AG04449 (cell line): ENCODE measurements around the gene RAD51AP1.

ENCODE experiments used
- CTCF ChIA-PET: fragments of 350-600 bp; formaldehyde crosslinking; extraction: SDS; loops from one replicate; lab custom pipeline; 2021; ENCODE audit warnings: antibody characterized with exemption; lab: Yijun Ruan, JAX
- POLR2A ChIA-PET: fragments of 400-600, 350-600 bp; formaldehyde crosslinking; extraction: SDS; loops from one replicate; lab custom pipeline; 2020; ENCODE audit warnings: antibody characterized with exemption, inconsistent platforms; lab: Yijun Ruan, JAX
- DNase-seq: peaks from one replicate; pipeline ENCODE4 v3.0.0-alpha.2; 2010; ENCODE audit warnings: low read depth, low spot score
- H3K4me3 ChIP-seq: 2 replicates; pipeline ENCODE4 v1.5.1; 2011; ENCODE audit warnings: low read depth, mild to moderate bottlenecking, control low read depth, low read length
- TF ChIP-seq, protein P1 (sequence below): IDR thresholded peaks from one replicate; pipeline ENCODE4 v1.5.1; 2011; ENCODE audit warnings: mild to moderate bottlenecking, moderate library complexity, low read length, control low read depth, inconsistent platforms; ENCODE audit not compliant: insufficient read depth; ENCODE audit errors: missing control alignments

Gene RAD51AP1

DNA sequence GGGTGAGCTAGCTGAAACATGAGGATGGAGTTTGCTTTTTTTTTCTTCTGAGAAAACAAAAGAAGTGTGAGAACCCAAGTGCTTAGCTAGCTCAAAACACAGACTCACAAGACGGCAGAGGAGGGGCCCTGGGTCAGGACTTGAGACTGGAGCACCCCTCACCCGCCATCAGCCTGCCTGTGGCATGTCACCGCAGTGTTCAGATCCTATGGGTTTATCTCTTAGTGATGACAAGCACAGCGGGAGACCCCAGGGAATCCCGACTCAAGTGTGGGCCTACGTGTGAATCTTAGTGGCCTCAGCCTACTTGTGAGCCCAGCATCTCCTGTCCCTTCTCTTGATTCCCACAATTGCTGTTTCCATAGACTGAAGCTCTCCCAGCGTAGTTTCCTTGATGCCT lies 46.2 kb downstream of the RAD51AP1 start:
- DNase-seq = no peak
- ChIA-PET POLR2A (no interaction called here), CTCF (no interaction called here)
- TF ChIP-seq, protein P1, sequence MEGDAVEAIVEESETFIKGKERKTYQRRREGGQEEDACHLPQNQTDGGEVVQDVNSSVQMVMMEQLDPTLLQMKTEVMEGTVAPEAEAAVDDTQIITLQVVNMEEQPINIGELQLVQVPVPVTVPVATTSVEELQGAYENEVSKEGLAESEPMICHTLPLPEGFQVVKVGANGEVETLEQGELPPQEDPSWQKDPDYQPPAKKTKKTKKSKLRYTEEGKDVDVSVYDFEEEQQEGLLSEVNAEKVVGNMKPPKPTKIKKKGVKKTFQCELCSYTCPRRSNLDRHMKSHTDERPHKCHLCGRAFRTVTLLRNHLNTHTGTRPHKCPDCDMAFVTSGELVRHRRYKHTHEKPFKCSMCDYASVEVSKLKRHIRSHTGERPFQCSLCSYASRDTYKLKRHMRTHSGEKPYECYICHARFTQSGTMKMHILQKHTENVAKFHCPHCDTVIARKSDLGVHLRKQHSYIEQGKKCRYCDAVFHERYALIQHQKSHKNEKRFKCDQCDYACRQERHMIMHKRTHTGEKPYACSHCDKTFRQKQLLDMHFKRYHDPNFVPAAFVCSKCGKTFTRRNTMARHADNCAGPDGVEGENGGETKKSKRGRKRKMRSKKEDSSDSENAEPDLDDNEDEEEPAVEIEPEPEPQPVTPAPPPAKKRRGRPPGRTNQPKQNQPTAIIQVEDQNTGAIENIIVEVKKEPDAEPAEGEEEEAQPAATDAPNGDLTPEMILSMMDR = no peak
- H3K4me3 ChIP-seq = no peak overlapping the region

DNA sequence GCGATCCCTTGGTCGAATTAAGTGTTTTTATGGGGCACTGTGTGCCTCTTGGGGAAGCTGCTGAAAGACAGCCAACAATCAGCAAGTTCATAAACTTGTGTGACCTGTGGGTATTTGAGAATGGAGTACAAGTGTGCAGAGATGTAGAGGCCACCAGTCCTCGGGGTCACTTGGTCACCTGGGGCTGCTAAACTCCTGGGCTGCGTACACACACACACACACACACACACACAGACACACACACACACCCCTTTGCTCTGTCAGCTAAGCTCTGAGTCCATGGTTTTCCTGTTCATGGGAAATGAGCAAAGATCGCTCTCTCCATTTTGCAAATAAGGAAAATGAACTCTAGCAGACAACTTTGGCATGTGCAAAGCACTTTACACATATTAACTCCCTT lies 47.8 kb downstream of the RAD51AP1 start:
- no peak overlapping the region for H3K4me3 ChIP-seq
- POLR2A ChIA-PET = no interaction called here
- DNase-seq = no peak
- TF ChIP-seq, protein P1 = no peak
- CTCF ChIA-PET = interaction anchor here (1.4 kb wide), 1 partner anchor 19 kb away, joined by 4 read pairs; no protein-coding TSS in a partner anchor

DNA sequence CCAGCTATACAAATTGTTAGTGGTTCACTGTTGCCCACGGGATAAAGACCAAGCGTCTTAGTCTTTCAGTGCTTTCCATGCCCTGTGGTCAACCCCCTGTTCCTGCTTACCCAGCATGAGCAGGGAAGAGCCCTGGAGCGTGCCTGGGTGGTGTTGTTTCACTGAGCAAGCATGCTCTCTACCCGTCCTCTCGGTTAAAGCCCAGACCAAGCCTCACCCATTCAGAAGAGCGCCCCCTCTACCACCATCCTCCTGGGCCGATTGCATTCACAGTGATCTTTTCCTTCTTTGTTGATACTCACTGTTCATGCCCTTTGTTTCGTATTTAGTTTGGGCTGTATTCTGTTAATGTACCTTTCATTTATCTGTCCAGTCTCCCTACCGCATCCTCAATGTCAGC lies 48.4 kb downstream of the RAD51AP1 start:
- no peak for DNase-seq
- POLR2A ChIA-PET = no interaction called here
- no peak overlapping the region for H3K4me3 ChIP-seq
- CTCF ChIA-PET = no interaction called here
- TF ChIP-seq, protein P1 = no peak

- H3K4me3 ChIP-seq = no peak overlapping the region
- CTCF ChIA-PET = interaction anchor here (0.9 kb wide), 1 partner anchor 15 kb away, joined by 3 read pairs; no protein-coding TSS in a partner anchor
- POLR2A ChIA-PET = no interaction called here
- DNase-seq = no peak
- TF ChIP-seq, protein P1 = no peak
These were observed 50.2 kb downstream of the RAD51AP1 start for GRCh38 chr12:4588916-4589315.

DNA sequence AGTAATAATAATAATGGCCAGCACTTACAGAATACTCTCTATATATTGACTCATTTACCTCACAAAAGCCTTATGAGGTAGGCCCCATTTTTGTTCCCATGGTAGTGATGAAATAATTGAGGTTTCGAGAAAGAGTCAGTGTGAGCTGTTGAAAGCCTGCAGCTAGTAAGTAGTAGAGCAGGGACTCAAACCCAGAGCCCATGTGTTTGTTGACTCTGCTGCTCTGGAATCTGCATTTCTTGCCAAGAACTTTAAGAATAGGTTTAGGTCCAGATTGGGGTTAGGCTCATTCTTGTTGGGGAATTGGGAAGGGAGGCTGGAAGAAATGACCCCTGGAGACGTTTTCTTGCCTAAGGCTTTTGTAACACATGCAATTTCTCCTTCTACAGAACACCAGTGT lies 51.3 kb downstream of the RAD51AP1 start:
- no peak overlapping the region for H3K4me3 ChIP-seq
- TF ChIP-seq, protein P1 = no peak
- DNase-seq = no peak
- POLR2A ChIA-PET = no interaction called here
- CTCF ChIA-PET = interaction anchor here (1.2 to 3.2 kb wide), 2 partner anchors 9 to 14 kb away, joined by 3 to 21 read pairs; no protein-coding TSS in a partner anchor

GRCh38 chr12:4591180-4591687 lies 52.5 kb downstream of the RAD51AP1 start:
- ChIA-PET CTCF (interaction anchor here (0.6 to 3.2 kb wide), 2 partner anchors 13 to 64 kb away, joined by 3 to 21 read pairs; no protein-coding TSS in a partner anchor), POLR2A (no interaction called here)
- DNase-seq = no peak
- no peak overlapping the region for H3K4me3 ChIP-seq
- TF ChIP-seq, protein P1 = no peak
